Ammon's horn (tissue), 1 donor: ENCODE measurements around the gene HORMAD1.
"Not testable (repeated sequence)": the region's sequence is repeated elsewhere in the genome, so short reads cannot be mapped to it uniquely, and the experiment has no call there.

Experiments
- DNase-seq: peaks from one replicate; pipeline ENCODE4 v3.0.0-alpha.2; 2016; ENCODE audit warnings: low spot score

The HORMAD1 gene

DNA sequence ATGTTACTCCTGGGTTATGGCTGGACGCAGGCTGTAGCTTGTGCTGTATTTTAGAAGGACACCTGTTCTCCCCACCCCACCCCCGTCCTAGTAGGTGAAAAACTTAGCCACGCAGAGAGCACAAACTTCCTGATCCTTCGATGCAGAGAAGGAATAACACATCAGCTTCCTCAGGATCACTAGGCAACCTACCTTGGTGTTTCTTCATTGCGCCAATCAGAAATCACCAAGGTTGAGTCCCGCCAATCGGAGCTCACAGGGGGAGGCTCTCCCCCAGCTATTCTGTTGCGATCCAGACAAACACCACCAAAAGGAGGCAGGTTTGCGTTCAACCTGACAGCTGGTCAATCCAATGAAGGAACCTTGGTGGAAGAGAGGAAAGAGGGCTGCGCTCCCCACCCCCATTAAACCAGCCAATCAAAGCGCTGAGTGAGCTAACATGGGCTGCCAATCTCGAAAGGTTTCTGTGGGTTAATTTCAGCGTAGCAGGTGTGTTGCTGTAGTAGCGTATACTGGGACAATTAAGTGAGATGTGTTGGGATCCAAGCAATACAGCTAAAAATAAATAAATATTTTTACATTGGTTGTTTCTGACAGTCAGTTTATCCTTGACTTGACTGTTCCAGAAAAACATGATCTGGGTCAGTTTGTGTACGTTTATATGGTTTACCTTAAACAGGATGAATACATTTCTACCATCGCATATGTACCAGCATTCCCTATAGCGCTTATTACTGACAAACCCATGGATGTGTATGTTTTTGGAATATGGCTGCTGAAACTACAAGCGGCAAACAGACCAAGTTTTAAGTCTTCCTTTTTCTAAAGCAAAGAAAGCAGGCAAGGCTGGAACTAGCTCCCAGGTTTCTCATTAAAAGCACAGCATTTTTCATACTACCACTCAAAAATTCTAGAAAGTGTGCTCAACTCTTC lies 23.4 kb downstream of the HORMAD1 start, which contains the start of gene GOLPH3L:
Gene GOLPH3L, minus strand, starts transcription at position 160 of the 933 bp plus-strand sequence. CDS start 2,316 bp downstream, outside the sequence.
- DNase-seq, result peak; percentile 98

- no peak for DNase-seq
Observed at GRCh38 chr1:150696590-150696989, 24.1 kb downstream of the HORMAD1 start.

DNA sequence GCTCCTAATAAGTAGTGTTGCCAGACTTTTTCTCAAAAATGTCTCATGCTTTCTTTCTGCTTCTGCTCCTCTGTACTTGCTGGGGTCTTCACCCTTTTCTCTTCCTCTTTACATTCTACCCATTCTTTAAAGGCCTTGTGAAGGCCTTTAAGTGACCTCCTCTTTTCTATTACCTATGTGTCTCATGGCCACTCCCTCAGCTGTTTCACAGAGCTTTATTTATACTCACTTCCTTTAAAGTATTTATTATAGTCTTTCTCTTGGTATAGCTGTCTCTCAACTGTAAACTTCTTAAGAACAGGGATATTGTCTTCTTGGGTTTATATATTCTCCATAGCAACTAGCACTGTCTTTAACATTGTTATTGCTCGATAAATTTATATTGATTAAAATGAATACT lies 24.5 kb downstream of the HORMAD1 start:
- DNase-seq, result no peak

DNA sequence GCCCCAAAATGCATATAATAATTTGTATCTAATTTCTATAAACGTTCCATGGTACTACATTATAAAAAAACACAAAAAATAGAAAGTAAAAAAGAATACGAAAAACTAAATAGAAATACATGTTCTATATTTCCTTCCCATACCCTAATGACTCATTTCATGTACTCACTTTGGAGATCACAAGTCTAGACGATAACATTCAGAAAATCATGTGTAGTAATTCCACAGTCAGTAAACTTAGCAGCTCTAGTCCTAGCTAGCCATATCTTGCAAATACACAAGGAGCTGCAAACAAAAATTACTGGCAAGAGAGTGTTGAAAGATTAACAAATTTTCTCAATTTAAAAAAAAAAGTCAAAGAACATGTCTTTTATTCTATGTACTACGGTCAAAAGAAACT lies 25.1 kb downstream of the HORMAD1 start:
- DNase-seq, result no peak

- DNase-seq, result no peak
Observed at GRCh38 chr1:150692720-150693119, 28.0 kb downstream of the HORMAD1 start.

- DNase-seq, result no peak
Observed at GRCh38 chr1:150688763-150689162, 31.9 kb downstream of the HORMAD1 start.

GRCh38 chr1:150686275-150686674 lies 34.4 kb downstream of the HORMAD1 start:
- DNase-seq, result no peak

GRCh38 chr1:150683914-150684313 lies 36.8 kb downstream of the HORMAD1 start:
- no peak for DNase-seq

DNA sequence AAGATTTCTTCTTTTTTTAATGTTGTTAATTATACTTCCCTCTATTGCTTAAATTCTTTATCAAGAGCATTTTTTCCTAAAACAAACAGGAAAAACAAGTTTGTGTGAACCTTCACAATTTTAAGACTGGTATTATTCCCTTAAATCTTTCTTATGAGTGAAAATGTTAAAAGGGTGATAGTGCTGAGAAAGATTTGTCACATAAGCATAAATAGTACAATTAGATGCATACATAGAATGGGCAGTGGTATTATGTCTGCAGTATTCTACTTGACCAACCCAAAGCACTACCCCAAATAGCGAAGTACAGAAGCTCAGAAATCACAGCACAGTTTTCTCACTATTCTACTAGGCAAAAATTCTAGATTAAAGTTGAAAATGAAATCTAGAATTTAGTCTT lies 41.7 kb downstream of the HORMAD1 start:
- DNase-seq, result no peak

DNA sequence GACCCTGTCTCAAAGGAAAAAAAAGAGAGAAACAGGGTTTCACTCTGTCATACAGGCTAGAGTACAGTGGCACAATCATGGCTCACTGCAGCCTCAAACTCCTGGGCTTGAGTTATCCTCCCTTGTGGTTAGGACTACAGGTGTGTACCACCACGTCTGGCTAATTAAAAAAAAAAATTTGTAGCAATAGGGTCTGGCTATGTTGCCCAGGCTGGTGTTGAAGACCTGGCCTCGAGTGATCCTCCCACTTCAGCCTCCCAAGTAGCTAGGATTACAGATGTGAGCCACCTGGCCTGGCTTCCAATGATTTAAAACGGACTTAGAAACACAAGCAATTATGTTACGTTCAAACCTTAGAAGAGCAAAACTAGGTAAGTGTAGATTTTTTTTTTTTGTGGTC lies 45.8 kb downstream of the HORMAD1 start:
- DNase-seq, result no peak

DNA sequence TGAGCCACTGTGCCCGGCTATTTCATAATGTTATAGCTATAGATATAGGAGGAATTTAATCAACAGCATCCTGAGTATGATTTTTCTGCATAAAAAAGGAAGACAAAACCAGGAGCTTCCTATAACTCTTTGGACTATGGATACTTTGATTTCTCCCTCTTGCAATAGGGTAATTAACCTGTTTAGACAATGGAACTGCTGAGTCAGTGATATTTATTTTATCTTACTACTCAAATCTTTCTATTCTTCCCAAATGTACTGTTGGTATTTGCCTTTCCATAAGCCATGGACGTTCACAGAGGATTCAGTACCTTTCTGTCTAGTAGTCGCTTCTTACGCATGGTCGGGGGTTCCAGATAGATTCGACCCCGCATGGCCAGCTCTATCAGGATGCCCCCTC lies 57.4 kb downstream of the HORMAD1 start:
- DNase-seq, result no peak

DNA sequence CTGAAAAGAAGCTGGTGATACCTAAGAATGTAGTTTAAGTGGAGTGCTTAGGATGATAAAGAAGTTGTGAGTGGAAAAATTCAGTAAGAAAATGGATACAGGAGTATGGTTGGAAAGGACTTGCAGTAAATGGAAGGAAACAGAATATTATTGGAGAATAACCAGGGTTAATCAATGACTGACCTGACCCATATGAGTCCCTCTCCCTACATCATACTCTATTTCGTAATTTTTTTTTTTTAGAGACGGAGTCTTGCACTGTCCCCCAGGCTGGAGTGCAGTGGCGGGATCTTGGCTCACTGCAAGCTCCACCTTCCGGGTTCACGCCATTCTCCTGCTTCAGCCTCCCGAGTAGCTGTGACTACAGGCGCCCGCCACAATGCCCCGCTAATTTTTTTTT lies 57.9 kb downstream of the HORMAD1 start:
- no peak for DNase-seq

DNA sequence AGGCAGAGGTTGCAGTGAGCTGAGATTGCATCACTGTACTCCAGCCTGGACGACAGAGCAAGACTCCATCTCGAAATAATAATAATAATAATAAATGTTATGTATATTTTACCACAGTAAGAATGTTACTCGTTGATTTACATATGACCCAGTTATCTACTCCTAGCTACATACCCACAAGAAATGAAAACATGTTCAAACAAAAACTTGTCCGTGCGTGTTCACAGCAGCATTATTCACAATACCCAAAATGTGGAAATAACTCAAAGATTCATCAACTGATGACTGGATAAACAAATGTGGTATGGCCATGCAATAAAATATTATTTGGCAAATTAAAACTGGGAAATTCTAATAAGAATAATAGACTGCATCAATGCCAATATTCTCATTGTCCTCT lies 59.5 kb downstream of the HORMAD1 start:
- DNase-seq, result no peak

- no peak for DNase-seq
Observed at GRCh38 chr1:150660584-150660983, 60.1 kb downstream of the HORMAD1 start.

DNA sequence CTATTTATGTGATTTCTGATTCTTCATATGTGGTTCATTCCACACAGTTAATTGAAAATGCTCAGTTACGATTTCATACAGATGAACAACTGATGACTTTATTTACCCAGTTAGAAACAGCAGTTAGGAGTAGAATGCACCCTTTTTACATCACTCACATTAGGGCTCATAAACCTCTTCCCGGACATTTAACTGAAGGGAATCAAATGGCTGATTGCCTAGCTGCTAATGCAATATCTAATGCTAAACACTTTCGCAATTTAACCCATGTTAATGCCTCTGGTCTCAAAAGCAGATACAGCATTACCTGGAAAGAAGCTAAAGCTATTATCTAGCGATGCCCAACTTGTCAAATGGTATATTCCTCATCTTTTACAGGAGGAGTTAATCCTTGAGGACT lies 63.6 kb downstream of the HORMAD1 start:
- not testable (repeated sequence) for DNase-seq

- not testable (repeated sequence) for DNase-seq
Observed at GRCh38 chr1:150654635-150655034, 66.1 kb downstream of the HORMAD1 start.

DNA sequence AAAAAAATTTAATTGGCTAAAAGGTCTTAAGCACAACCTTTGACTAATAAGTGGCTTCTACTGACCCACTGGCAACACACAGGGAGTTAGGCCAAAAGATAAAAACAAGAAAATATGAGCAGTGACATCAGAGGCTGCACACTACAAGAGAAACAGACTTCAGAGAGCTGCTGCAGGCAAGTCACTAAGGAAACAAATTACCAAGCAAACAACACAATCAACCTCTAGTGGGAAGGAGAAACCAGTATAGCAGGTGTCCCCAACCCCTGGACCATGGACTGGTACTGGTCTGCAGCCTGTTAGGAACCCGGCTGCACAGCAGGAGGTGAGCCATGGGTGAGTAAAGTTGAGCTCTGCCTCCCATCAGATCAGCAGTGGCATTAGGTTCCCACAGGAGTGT lies 70.5 kb downstream of the HORMAD1 start:
- DNase-seq, result no peak

DNA sequence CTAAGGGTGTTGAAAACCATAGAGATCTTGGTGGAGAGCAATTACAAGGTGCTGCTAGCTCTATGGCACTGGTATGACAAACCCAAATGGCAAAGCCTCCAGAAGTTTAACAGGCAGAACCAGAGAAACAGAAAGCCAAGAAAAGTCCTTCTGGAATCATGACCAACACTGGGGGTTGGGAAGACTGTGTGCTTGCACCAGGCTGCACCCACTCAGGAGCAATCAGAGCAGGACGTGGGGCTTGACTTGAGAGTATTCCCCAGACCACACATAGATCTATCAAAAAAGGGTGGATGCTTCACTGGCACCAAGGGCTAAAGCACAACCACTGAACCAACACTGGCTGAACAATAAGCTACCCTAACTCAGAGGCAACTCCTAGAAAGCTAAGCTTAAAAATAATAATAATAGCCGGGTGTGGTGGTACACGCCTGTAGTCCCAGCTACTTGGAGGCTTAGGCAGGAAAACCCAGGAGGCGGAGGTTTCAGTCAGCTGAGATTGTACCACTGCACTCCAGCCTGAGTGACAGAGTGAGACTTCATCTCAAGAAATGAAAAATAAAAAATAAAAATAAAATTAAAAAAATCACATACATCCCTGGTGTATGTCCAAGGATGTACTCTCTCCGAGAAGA lies 71.1 kb downstream of the HORMAD1 start:
- DNase-seq, result no peak
